ENCODE measurements around the gene TMEM243. TPM values are rescaled to one million over a fixed set of nuclear protein-coding genes. Genes with fewer than 3 reads are reported as not detected.

TMEM243 gene
- total and polyA plus RNA-seq, 2 experiments from 2014 or later = 13.9 to 38.0 TPM

DNA sequence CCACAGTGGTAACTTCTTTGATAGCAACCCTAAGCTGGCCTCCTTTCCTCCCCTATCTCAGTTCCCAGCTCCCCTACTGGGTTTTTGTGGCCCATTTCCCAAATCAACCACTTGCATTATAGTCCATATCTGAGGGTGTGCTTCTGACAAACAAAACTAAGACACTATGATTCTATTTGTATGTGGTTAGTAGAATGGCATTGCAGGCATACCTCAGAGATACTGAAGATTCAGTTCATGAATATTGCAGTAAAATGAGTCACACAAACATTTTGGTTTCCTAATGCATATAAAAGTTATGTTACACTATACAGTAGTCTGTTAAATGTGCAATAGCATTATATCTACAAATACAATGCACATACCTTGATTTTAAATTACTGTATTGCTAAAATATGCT is 15.4 kb upstream of the TMEM243 start:
- DNase-seq (ENCODE audit: low read depth in 1 of 2, low spot score in 1 of 2) = peak in 1 of 2 donors; percentile 66
- Histone ChIP-seq H3K27me3 (no peaks in the 10 kb centered on the region), H3K27ac (no peak overlapping the region), H3K4me1 (ENCODE audit: low read depth) (no peaks in the 10 kb centered on the region), H3K9me3 (ENCODE audit: low read depth) (no peaks in the 10 kb centered on the region), H3K36me3 (no peaks in the 10 kb centered on the region), H3K4me3 (no peak overlapping the region)
- TF ChIP-seq, protein P1, sequence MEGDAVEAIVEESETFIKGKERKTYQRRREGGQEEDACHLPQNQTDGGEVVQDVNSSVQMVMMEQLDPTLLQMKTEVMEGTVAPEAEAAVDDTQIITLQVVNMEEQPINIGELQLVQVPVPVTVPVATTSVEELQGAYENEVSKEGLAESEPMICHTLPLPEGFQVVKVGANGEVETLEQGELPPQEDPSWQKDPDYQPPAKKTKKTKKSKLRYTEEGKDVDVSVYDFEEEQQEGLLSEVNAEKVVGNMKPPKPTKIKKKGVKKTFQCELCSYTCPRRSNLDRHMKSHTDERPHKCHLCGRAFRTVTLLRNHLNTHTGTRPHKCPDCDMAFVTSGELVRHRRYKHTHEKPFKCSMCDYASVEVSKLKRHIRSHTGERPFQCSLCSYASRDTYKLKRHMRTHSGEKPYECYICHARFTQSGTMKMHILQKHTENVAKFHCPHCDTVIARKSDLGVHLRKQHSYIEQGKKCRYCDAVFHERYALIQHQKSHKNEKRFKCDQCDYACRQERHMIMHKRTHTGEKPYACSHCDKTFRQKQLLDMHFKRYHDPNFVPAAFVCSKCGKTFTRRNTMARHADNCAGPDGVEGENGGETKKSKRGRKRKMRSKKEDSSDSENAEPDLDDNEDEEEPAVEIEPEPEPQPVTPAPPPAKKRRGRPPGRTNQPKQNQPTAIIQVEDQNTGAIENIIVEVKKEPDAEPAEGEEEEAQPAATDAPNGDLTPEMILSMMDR (IDR thresholded peaks at IDR 0.05; ENCODE audit: low read depth, low read length) = no peak

DNA sequence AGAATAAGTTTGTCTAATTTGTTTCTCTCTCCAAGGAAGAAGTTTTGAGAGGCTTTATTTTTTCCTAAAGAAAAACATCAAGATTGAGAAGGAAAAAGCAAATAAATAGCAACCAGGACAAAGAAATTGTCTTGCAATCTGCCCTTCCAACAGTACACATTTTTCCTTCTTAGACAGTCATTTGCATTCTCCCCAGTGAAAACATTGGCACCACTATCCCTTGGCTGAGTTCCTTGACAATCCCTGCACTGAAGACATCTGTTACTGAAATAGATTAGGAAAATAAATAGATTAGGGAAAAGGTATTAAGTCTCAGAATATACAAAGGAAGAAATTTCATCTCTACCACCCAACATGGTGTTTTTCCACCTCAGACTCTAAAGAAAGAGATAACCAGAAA is 12.2 kb upstream of the TMEM243 start:
- no peak overlapping the region for H3K4me3 ChIP-seq
- no peak for DNase-seq (ENCODE audit: low read depth in 1 of 2, low spot score in 1 of 2)
- H3K27ac ChIP-seq = no peak overlapping the region
- peaks cover 11% of the 10 kb centered on the region for H3K4me1 ChIP-seq (ENCODE audit: low read depth)
- peaks cover under 1% of the 10 kb centered on the region for H3K27me3 ChIP-seq
- H3K9me3 ChIP-seq (ENCODE audit: low read depth) = no peaks in the 10 kb centered on the region
- TF ChIP-seq, protein P1 (IDR thresholded peaks at IDR 0.05; ENCODE audit: low read depth, low read length) = no peak
- H3K36me3 ChIP-seq = no peaks in the 10 kb centered on the region

DNA sequence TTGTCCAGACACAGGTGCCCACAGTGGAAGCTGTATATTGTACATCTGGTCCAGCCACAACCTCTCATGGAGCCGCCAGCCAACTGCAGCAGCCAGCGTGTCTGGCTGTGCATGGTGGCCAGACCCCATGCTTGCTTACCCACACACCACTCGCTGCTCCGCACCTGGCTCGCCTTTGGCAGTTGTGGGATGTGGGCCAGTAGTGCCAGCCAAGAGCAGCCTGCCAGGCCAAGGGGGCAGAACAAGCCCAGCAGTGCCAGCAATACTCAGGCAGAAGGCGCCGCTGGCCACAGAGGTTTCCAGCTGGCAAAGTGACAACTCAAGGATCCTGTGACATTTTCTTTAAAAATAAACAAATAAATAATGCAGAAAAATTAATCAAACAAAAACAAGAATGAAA is 11.7 kb upstream of the TMEM243 start:
- H3K27ac ChIP-seq = no peak overlapping the region
- peaks cover 5% of the 10 kb centered on the region for H3K27me3 ChIP-seq
- H3K4me3 ChIP-seq = no peak overlapping the region
- TF ChIP-seq, protein P1 (IDR thresholded peaks at IDR 0.05; ENCODE audit: low read depth, low read length) = no peak
- H3K9me3 ChIP-seq (ENCODE audit: low read depth) = no peaks in the 10 kb centered on the region
- H3K4me1 ChIP-seq (ENCODE audit: low read depth) = peaks cover 11% of the 10 kb centered on the region
- no peaks in the 10 kb centered on the region for H3K36me3 ChIP-seq
- DNase-seq (ENCODE audit: low read depth in 1 of 2, low spot score in 1 of 2) = no peak

DNA sequence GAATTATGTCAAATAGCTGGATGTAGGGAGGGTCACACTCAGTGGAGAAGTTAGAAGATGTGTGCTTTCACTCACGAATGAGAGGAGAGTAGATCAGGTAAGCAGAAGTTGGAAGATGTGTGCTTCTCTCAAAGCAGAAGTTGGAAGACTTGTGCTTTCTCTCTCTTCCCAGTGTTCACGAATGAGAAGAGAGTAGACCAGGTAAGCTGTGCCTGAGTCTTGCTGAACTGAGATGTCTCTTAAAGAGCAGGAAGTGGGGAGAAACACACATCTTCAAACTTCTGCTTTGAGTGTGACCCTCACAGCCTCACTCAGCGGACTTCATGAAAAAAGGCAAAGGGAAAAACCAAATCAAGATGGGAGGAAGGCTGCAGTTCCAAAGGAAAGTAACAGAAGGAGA is 7.0 kb upstream of the TMEM243 start:
- Histone ChIP-seq H3K27me3 (peaks cover 51% of the 10 kb centered on the region), H3K4me3 (no peak overlapping the region), H3K27ac (no peak overlapping the region), H3K9me3 (ENCODE audit: low read depth) (no peaks in the 10 kb centered on the region), H3K4me1 (ENCODE audit: low read depth) (peaks cover 11% of the 10 kb centered on the region), H3K36me3 (no peaks in the 10 kb centered on the region)
- TF ChIP-seq, protein P1 (IDR thresholded peaks at IDR 0.05; ENCODE audit: low read depth, low read length) = no peak
- no peak for DNase-seq (ENCODE audit: low read depth in 1 of 2, low spot score in 1 of 2)

DNA sequence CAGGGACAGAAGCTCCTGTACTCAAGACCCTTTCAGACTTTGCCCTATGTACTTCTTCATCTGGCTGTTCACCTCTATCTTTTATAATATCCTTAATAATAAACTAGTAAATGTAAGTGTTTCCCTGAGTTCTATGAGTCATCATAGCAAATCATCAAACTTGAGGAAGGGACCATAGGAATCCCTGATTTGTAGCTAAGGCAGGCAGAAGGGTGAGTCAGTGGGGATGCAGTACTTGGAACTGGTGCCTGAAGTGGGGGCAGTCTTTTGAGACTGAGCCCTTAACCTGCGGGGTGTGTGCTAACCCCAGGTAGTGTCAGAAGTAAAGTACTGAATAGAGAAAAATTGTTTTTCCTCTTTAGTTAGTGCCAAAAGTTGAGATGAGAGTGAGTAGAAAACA is 6.2 kb upstream of the TMEM243 start:
- Histone ChIP-seq H3K4me3 (no peak overlapping the region), H3K36me3 (no peaks in the 10 kb centered on the region), H3K9me3 (ENCODE audit: low read depth) (no peaks in the 10 kb centered on the region), H3K27me3 (peaks cover 59% of the 10 kb centered on the region), H3K4me1 (ENCODE audit: low read depth) (peaks cover 11% of the 10 kb centered on the region), H3K27ac (no peak overlapping the region)
- TF ChIP-seq, protein P1 (IDR thresholded peaks at IDR 0.05; ENCODE audit: low read depth, low read length) = no peak
- no peak for DNase-seq (ENCODE audit: low read depth in 1 of 2, low spot score in 1 of 2)

DNA sequence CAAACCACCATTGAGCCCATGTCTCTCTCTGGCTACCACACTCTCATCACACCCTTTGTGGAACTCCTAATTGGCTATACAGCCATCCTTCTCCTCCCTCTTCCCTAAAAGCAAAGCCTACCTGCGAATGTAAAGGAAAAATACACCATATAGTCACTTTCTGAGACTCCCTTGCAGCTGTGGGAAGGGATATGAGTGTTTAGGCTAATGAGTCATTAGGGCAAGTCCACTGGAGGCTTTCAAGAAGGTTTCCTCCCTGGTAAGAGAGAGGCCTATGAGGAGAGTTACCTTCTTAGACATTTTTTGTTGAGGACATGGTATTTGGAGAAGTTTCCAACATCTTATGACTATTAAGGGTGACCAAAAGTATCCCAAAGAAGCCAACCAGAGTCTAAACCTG is 4.1 kb upstream of the TMEM243 start:
- Histone ChIP-seq H3K9me3 (ENCODE audit: low read depth) (no peaks in the 10 kb centered on the region), H3K4me1 (ENCODE audit: low read depth) (peaks cover 2% of the 10 kb centered on the region), H3K36me3 (no peaks in the 10 kb centered on the region), H3K27me3 (peaks cover 60% of the 10 kb centered on the region), H3K4me3 (no peak overlapping the region), H3K27ac (no peak overlapping the region)
- DNase-seq (ENCODE audit: low read depth in 1 of 2, low spot score in 1 of 2) = no peak
- TF ChIP-seq, protein P1 (IDR thresholded peaks at IDR 0.05; ENCODE audit: low read depth, low read length) = no peak
